ENCODE data around the gene PRKG1. TPM values are rescaled to one million over a fixed set of nuclear protein-coding genes. Genes with fewer than 3 reads are reported as not detected.

PRKG1 gene
- total and polyA plus RNA-seq, 2 of the 8 experiments (the other 6 are each of a cell fraction or from before 2014, with no cell fraction given): 4.2 to 15.2 TPM

- TF ChIP-seq, protein P1, sequence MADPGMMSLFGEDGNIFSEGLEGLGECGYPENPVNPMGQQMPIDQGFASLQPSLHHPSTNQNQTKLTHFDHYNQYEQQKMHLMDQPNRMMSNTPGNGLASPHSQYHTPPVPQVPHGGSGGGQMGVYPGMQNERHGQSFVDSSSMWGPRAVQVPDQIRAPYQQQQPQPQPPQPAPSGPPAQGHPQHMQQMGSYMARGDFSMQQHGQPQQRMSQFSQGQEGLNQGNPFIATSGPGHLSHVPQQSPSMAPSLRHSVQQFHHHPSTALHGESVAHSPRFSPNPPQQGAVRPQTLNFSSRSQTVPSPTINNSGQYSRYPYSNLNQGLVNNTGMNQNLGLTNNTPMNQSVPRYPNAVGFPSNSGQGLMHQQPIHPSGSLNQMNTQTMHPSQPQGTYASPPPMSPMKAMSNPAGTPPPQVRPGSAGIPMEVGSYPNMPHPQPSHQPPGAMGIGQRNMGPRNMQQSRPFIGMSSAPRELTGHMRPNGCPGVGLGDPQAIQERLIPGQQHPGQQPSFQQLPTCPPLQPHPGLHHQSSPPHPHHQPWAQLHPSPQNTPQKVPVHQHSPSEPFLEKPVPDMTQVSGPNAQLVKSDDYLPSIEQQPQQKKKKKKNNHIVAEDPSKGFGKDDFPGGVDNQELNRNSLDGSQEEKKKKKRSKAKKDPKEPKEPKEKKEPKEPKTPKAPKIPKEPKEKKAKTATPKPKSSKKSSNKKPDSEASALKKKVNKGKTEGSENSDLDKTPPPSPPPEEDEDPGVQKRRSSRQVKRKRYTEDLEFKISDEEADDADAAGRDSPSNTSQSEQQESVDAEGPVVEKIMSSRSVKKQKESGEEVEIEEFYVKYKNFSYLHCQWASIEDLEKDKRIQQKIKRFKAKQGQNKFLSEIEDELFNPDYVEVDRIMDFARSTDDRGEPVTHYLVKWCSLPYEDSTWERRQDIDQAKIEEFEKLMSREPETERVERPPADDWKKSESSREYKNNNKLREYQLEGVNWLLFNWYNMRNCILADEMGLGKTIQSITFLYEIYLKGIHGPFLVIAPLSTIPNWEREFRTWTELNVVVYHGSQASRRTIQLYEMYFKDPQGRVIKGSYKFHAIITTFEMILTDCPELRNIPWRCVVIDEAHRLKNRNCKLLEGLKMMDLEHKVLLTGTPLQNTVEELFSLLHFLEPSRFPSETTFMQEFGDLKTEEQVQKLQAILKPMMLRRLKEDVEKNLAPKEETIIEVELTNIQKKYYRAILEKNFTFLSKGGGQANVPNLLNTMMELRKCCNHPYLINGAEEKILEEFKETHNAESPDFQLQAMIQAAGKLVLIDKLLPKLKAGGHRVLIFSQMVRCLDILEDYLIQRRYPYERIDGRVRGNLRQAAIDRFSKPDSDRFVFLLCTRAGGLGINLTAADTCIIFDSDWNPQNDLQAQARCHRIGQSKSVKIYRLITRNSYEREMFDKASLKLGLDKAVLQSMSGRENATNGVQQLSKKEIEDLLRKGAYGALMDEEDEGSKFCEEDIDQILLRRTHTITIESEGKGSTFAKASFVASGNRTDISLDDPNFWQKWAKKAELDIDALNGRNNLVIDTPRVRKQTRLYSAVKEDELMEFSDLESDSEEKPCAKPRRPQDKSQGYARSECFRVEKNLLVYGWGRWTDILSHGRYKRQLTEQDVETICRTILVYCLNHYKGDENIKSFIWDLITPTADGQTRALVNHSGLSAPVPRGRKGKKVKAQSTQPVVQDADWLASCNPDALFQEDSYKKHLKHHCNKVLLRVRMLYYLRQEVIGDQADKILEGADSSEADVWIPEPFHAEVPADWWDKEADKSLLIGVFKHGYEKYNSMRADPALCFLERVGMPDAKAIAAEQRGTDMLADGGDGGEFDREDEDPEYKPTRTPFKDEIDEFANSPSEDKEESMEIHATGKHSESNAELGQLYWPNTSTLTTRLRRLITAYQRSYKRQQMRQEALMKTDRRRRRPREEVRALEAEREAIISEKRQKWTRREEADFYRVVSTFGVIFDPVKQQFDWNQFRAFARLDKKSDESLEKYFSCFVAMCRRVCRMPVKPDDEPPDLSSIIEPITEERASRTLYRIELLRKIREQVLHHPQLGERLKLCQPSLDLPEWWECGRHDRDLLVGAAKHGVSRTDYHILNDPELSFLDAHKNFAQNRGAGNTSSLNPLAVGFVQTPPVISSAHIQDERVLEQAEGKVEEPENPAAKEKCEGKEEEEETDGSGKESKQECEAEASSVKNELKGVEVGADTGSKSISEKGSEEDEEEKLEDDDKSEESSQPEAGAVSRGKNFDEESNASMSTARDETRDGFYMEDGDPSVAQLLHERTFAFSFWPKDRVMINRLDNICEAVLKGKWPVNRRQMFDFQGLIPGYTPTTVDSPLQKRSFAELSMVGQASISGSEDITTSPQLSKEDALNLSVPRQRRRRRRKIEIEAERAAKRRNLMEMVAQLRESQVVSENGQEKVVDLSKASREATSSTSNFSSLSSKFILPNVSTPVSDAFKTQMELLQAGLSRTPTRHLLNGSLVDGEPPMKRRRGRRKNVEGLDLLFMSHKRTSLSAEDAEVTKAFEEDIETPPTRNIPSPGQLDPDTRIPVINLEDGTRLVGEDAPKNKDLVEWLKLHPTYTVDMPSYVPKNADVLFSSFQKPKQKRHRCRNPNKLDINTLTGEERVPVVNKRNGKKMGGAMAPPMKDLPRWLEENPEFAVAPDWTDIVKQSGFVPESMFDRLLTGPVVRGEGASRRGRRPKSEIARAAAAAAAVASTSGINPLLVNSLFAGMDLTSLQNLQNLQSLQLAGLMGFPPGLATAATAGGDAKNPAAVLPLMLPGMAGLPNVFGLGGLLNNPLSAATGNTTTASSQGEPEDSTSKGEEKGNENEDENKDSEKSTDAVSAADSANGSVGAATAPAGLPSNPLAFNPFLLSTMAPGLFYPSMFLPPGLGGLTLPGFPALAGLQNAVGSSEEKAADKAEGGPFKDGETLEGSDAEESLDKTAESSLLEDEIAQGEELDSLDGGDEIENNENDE (IDR thresholded peaks at IDR 0.05; ENCODE audit: insufficient replicate concordance, low read length): no peak
- TF ChIP-seq PHF8 (conservative IDR thresholded peaks at IDR 0.05; ENCODE audit: low read depth, low read length) (no peak), SIX5 (IDR thresholded peaks at IDR 0.05; ENCODE audit: low read depth, low read length) (no peak)
These were observed 1116.8 kb downstream of the PRKG1 start (continued) for GRCh38 chr10:52191049-52191448.

Data from H1 (cell line).